ENCODE data around the gene GOLGA6L2.
"Not testable (repeated sequence)": the region's sequence is repeated elsewhere in the genome, so short reads cannot be mapped to it uniquely, and the experiment has no call there.

GOLGA6L2 gene

GRCh38 chr15:23422946-23423708, 23.9 kb downstream of the GOLGA6L2 start:
- no peak for DNase-seq

- DNase-seq, result no peak
Measured at GRCh38 chr15:23422099-23422945, 24.7 kb downstream of the GOLGA6L2 start.

GRCh38 chr15:23420806-23421575, 26.1 kb downstream of the GOLGA6L2 start:
- DNase-seq, result no peak

- DNase-seq, result no peak
Measured at GRCh38 chr15:23416349-23417276, 30.4 kb downstream of the GOLGA6L2 start.

- DNase-seq, result not testable (repeated sequence)
Measured at GRCh38 chr15:23415866-23416265, 31.2 kb downstream of the GOLGA6L2 start.

- no peak for DNase-seq
Measured at GRCh38 chr15:23415321-23415865, 31.6 kb downstream of the GOLGA6L2 start.

GRCh38 chr15:23412881-23413600, 34.0 kb downstream of the GOLGA6L2 start:
- DNase-seq, result not testable (repeated sequence)

- DNase-seq, result no peak
Measured at GRCh38 chr15:23411841-23412240, 35.2 kb downstream of the GOLGA6L2 start.

- DNase-seq, result no peak
Measured at GRCh38 chr15:23403550-23403949, 43.5 kb downstream of the GOLGA6L2 start.

GRCh38 chr15:23402544-23402943, 44.5 kb downstream of the GOLGA6L2 start:
- DNase-seq, result no peak

GRCh38 chr15:23402140-23402539, 44.9 kb downstream of the GOLGA6L2 start:
- no peak for DNase-seq

- DNase-seq, result no peak
Measured at GRCh38 chr15:23401627-23402026, 45.4 kb downstream of the GOLGA6L2 start.

- DNase-seq, result not testable (repeated sequence)
Measured at GRCh38 chr15:23399207-23399606, 47.8 kb downstream of the GOLGA6L2 start.

GRCh38 chr15:23398357-23398756, 48.7 kb downstream of the GOLGA6L2 start:
- DNase-seq, result not testable (repeated sequence)

- no peak for DNase-seq
Measured at GRCh38 chr15:23397779-23398178, 49.3 kb downstream of the GOLGA6L2 start.

GRCh38 chr15:23395832-23396231, 51.2 kb downstream of the GOLGA6L2 start:
- no peak for DNase-seq

- no peak for DNase-seq
Measured at GRCh38 chr15:23395030-23395692, 51.9 kb downstream of the GOLGA6L2 start.
